Kidney (tissue), 14 donors: ENCODE data around the gene YBX2. TPM values are rescaled to one million over a fixed set of nuclear protein-coding genes. Genes with fewer than 3 reads are reported as not detected.

Experiments used
- DNase-seq, 5 donors: peaks; one replicate each; pipeline ENCODE4 v3.0.0-alpha.2; 2013 to 2020
- FAIRE-seq: peaks from 2 replicates; lab custom pipeline; 2012; peaks lifted over from hg19 to GRCh38; lab: Jason Lieb, UNC
- H3K27ac ChIP-seq, 2 donors: one replicate each; pipeline ENCODE4 v1.7.0; 2013; ENCODE audit warnings: low read depth in 2 of 2, low read length in 2 of 2, inconsistent platforms in 1 of 2
- H3K27me3 ChIP-seq: one replicate; pipeline ENCODE4 v1.7.1; 2013; ENCODE audit warnings: low read length, inconsistent platforms; ENCODE audit not compliant: control insufficient read depth, insufficient read depth
- H3K36me3 ChIP-seq, 3 donors: one replicate each; pipeline versions ENCODE4 v1.7.0 to v1.7.1; 2013; ENCODE audit warnings: low read length in 3 of 3, control low read depth in 1 of 3, inconsistent platforms in 1 of 3; ENCODE audit not compliant: insufficient read depth in 3 of 3, control insufficient read depth in 2 of 3
- H3K4me1 ChIP-seq, 3 donors: one replicate each; pipeline versions ENCODE4 v1.7.0 to v1.7.1; 2013; ENCODE audit warnings: low read length in 3 of 3, inconsistent platforms in 1 of 3, low read depth in 1 of 3; ENCODE audit not compliant: control insufficient read depth in 2 of 3, insufficient read depth in 2 of 3
- H3K4me3 ChIP-seq, 3 donors: one replicate each; pipeline versions ENCODE4 v1.7.0 to v1.8.1; 2013; ENCODE audit warnings: low read length in 3 of 3, control low read depth in 1 of 3, inconsistent platforms in 1 of 3
- H3K9ac ChIP-seq, 3 donors: one replicate each; pipeline versions ENCODE4 v1.7.0 to v1.7.1; 2013; ENCODE audit warnings: low read length in 3 of 3, control low read depth in 1 of 3, inconsistent platforms in 1 of 3
- H3K9me3 ChIP-seq, 3 donors: one replicate each; pipeline versions ENCODE4 v1.7.0 to v1.7.1; 2013; ENCODE audit warnings: low read length in 3 of 3, control low read depth in 1 of 3, inconsistent platforms in 1 of 3; ENCODE audit not compliant: control insufficient read depth in 2 of 3, insufficient read depth in 1 of 3
- CTCF ChIP-seq: IDR thresholded peaks from 3 replicates; pipeline ENCODE4 v1.5.1; 2012; ENCODE audit warnings: mild to moderate bottlenecking, moderate library complexity, borderline replicate concordance; ENCODE audit not compliant: insufficient read depth; ENCODE audit errors: extremely low read depth
- intact Hi-C: fragments of 100-400 bp; cut with DNase I; formaldehyde crosslinking; loops from one replicate; pipeline ENCODE4 v1.11.1; 2022
- polyA plus RNA-seq: library from polyadenylated mRNA; stranded (reverse); fragments of 350-450 nt; fragmentation: Illumina TruSeq; extraction: RNeasy Lipid Tissue Mini Kit (QIAGEN cat#74804); gene quantifications from one replicate; pipeline ENCODE4 v1.2.3, GENCODE V29; 2014; ENCODE audit warnings: low read depth, low replicate concordance; ENCODE audit not compliant: insufficient read depth
- total RNA-seq: library from RNA; stranded (reverse); fragmentation: NEBNext Ultra II Directional; extraction: Animal tissue kit (Norgen Biotek cat#: 25700); gene quantifications from one replicate; pipeline ENCODE4 v1.2.1, GENCODE V29; 2021
- donor health status: control.
- donor health status: control.
- donor health status: control.
- donor health status: control.
- donor health status: control.
- donor health status: DM: yes; HTN: yes; CAD: no.
- donor health status: Normal renal cell carcinoma (clear cell type).

Gene YBX2
- total and polyA plus RNA-seq, 2 donors from 2014 or later = 1.3 to 3.3 TPM

GRCh38 chr17:7325031-7325528 is 30.6 kb upstream of the YBX2 start:
- Histone ChIP-seq H3K4me1 (peaks cover 0 to 27% (median 7%) of the 10 kb centered on the region in 3 donors), H3K9me3 (no peaks in the 10 kb centered on the region), H3K27me3 (no peaks in the 10 kb centered on the region), H3K27ac (no peak overlapping the region), H3K9ac (no peak overlapping the region), H3K4me3 (no peak overlapping the region), H3K36me3 (peaks cover 5 to 37% (median 23%) of the 10 kb centered on the region in 3 donors)
- no peak for TF ChIP-seq CTCF
- intact Hi-C loops = no loop called here
- FAIRE-seq (no peak), DNase-seq (no peak)

GRCh38 chr17:7324438-7324779 is 30.0 kb upstream of the YBX2 start:
- Histone ChIP-seq H3K9ac (no peak overlapping the region), H3K27ac (no peak overlapping the region), H3K4me1 (peaks cover 0 to 24% (median 7%) of the 10 kb centered on the region in 3 donors), H3K4me3 (no peak overlapping the region), H3K27me3 (no peaks in the 10 kb centered on the region), H3K9me3 (no peaks in the 10 kb centered on the region), H3K36me3 (peaks cover 5 to 37% (median 23%) of the 10 kb centered on the region in 3 donors)
- FAIRE-seq (no peak), DNase-seq (no peak)
- TF ChIP-seq CTCF = no peak
- intact Hi-C loops = no loop called here

GRCh38 chr17:7323731-7324437 is 29.4 kb upstream of the YBX2 start:
- no peak overlapping the region for H3K4me3 ChIP-seq
- TF ChIP-seq CTCF = peak; percentile 59
- intact Hi-C loops = no loop called here
- peak in 4 of 5 donors; percentile 35 to 75 (median 49) for DNase-seq
- H3K27ac ChIP-seq = no peak overlapping the region
- H3K27me3 ChIP-seq = no peaks in the 10 kb centered on the region
- H3K4me1 ChIP-seq = peaks cover 0 to 24% (median 10%) of the 10 kb centered on the region in 3 donors
- H3K36me3 ChIP-seq = peaks cover 5 to 38% (median 23%) of the 10 kb centered on the region in 3 donors
- no peak for FAIRE-seq
- H3K9ac ChIP-seq = no peak overlapping the region
- H3K9me3 ChIP-seq = no peaks in the 10 kb centered on the region
